Measurements from ENCODE around the gene RIF1. TPM values are rescaled to one million over a fixed set of nuclear protein-coding genes. Genes with fewer than 3 reads are reported as not detected.

The RIF1 gene
- total RNA-seq = 40.3 and 51.7 TPM in 2 replicates

GRCh38 chr2:151409601-151410484, at the start of gene RIF1:
RIF1 (plus strand) TSS chr2:151409902; CDS start chr2:151410424, 522 bp downstream.

Other genes starting within 250 kb of the RIF1 start
- 2.7 and 2.9 TPM in 2 replicates for gene RBM43, start 148.0 kb upstream of the RIF1 start, total RNA-seq
- 12.0 and 44.2 TPM in 2 replicates for gene NMI, start 120.2 kb upstream of the RIF1 start, total RNA-seq
- under 0.01 and 0.91 TPM in 2 replicates for gene TNFAIP6, start 52.3 kb upstream of the RIF1 start, total RNA-seq

Measured in epithelial cell of umbilical artery (primary cell).